DOHH2 (cell line): ENCODE data around the gene ROR2.

ENCODE experiments used
- H3F3A ChIP-seq: fragments of 200-600 bp; sonication (generic), shearing (Covaris generic); 2 replicates; pipeline ENCODE4 v1.6.0; 2016; ENCODE audit warnings: antibody characterized with exemption, mild to moderate bottlenecking; ENCODE audit not compliant: control insufficient read depth, insufficient read depth
- H3K27ac ChIP-seq: fragments of 200-600 bp; sonication (generic); 2 replicates; pipeline ENCODE4 v1.5.1; 2014; ENCODE audit warnings: low read depth, mild to moderate bottlenecking, low read length, moderate library complexity
- H3K27me3 ChIP-seq: fragments of 200-600 bp; sonication (generic); 2 replicates; pipeline ENCODE4 v1.6.1; 2014; ENCODE audit warnings: mild to moderate bottlenecking, low read length, mixed read lengths; ENCODE audit not compliant: control insufficient read depth
- H3K36me3 ChIP-seq: fragments of 200-600 bp; sonication (generic); 2 replicates; pipeline ENCODE4 v1.6.1; 2014; ENCODE audit warnings: mild to moderate bottlenecking, low read length, moderate library complexity, mixed read lengths; ENCODE audit not compliant: control insufficient read depth
- H3K4me1 ChIP-seq: fragments of 200-600 bp; sonication (generic); 2 replicates; pipeline ENCODE4 v1.6.1; 2014; ENCODE audit warnings: mild to moderate bottlenecking, low read length, mixed read lengths; ENCODE audit not compliant: control insufficient read depth
- H3K4me2 ChIP-seq: fragments of 200-600 bp; sonication (generic); 2 replicates; pipeline ENCODE4 v1.6.0; 2014; ENCODE audit warnings: mild to moderate bottlenecking, low read length, moderate library complexity
- H3K4me3 ChIP-seq: fragments of 200-600 bp; sonication (generic); 2 replicates; pipeline ENCODE4 v1.5.1; 2014; ENCODE audit warnings: mild to moderate bottlenecking, low read length, mixed read lengths
- H3K79me2 ChIP-seq: fragments of 200-600 bp; sonication (generic); 2 replicates; pipeline ENCODE4 v1.6.1; 2014; ENCODE audit warnings: mild to moderate bottlenecking, low read length, mixed read lengths; ENCODE audit not compliant: control insufficient read depth
- H3K9me2 ChIP-seq: fragments of 200-600 bp; sonication (generic); replicated peaks from 2 replicates; pipeline ENCODE4 v1.6.1; 2014; ENCODE audit warnings: mild to moderate bottlenecking, low read length, mixed read lengths; ENCODE audit not compliant: control insufficient read depth
- H3K9me3 ChIP-seq: fragments of 200-600 bp; sonication (generic); 2 replicates; pipeline ENCODE4 v1.6.1; 2014; ENCODE audit warnings: antibody characterized with exemption, low read length, mixed read lengths; ENCODE audit not compliant: control insufficient read depth, insufficient read depth
- H4K20me1 ChIP-seq: fragments of 200-600 bp; sonication (generic); 2 replicates; pipeline ENCODE4 v1.6.0; 2014; ENCODE audit warnings: low read depth, mild to moderate bottlenecking, antibody characterized with exemption, low read length, moderate library complexity; ENCODE audit not compliant: control insufficient read depth, insufficient read depth
- EZH2phosphoT487 ChIP-seq: fragments of 200-600 bp; sonication (generic); IDR thresholded peaks from 2 replicates; pipeline ENCODE4 v1.6.1; 2017; ENCODE audit warnings: borderline replicate concordance, mild to moderate bottlenecking, antibody characterized with exemption, low read length, moderate library complexity, mixed read lengths
- TF ChIP-seq, protein P1 (sequence below): fragments of 200-600 bp; sonication (generic); IDR thresholded peaks from one replicate; pipeline ENCODE4 v1.5.1; 2014; ENCODE audit warnings: antibody characterized with exemption, mild to moderate bottlenecking, low read depth, low read length; ENCODE audit not compliant: poor library complexity, severe bottlenecking

Gene ROR2

GRCh38 chr9:91935805-91936514, 14.1 kb downstream of the ROR2 start:
- no peaks in the 10 kb centered on the region for H4K20me1 ChIP-seq
- H3K79me2 ChIP-seq: no peaks in the 10 kb centered on the region
- no peaks in the 10 kb centered on the region for H3K4me1 ChIP-seq
- no peaks in the 10 kb centered on the region for H3K27me3 ChIP-seq
- H3K4me3 ChIP-seq: no peak overlapping the region
- H3F3A ChIP-seq: no peaks in the 10 kb centered on the region
- H3K9me2 ChIP-seq: no peaks in the 10 kb centered on the region
- no peak overlapping the region for H3K27ac ChIP-seq
- no peaks in the 10 kb centered on the region for H3K9me3 ChIP-seq
- TF ChIP-seq, protein P1, sequence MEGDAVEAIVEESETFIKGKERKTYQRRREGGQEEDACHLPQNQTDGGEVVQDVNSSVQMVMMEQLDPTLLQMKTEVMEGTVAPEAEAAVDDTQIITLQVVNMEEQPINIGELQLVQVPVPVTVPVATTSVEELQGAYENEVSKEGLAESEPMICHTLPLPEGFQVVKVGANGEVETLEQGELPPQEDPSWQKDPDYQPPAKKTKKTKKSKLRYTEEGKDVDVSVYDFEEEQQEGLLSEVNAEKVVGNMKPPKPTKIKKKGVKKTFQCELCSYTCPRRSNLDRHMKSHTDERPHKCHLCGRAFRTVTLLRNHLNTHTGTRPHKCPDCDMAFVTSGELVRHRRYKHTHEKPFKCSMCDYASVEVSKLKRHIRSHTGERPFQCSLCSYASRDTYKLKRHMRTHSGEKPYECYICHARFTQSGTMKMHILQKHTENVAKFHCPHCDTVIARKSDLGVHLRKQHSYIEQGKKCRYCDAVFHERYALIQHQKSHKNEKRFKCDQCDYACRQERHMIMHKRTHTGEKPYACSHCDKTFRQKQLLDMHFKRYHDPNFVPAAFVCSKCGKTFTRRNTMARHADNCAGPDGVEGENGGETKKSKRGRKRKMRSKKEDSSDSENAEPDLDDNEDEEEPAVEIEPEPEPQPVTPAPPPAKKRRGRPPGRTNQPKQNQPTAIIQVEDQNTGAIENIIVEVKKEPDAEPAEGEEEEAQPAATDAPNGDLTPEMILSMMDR: no peak
- no peak for TF ChIP-seq EZH2phosphoT487
- no peaks in the 10 kb centered on the region for H3K36me3 ChIP-seq
- no peak overlapping the region for H3K4me2 ChIP-seq

DNA sequence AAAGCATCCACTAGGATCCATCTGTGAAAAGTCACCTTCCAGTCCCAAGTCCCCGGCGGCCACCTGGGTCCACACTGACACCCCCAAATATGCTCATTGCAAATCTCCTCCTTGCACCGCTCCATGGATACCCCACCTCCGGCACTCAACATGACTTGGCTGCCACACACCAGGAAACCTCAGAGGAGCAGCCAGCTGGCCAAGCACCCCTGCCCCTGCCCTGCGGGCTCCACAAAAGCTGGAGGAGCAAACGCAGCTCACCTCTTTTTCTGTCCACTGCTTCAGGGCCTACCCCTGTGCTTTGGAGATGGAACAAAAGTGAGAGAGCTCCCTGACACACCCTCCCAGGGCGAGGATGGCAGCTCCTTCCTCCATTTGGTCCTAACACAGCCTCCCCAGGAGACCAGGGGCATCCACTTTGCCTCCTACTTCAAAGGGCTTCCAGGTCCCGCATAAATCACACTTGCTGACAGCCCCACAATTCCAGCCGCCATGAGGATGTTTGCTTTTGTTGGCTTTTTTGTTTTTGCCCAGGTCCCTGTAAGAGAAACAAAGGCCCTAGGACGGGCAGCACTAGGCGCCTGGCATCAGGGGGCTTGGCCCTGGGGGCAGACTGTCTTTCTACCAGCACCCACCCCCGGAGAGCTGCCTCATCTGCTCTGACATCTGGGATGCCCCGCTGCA, 14.8 kb downstream of the ROR2 start:
- H3K27ac ChIP-seq: no peak overlapping the region
- no peaks in the 10 kb centered on the region for H3K79me2 ChIP-seq
- H3K27me3 ChIP-seq: no peaks in the 10 kb centered on the region
- no peak overlapping the region for H3K4me2 ChIP-seq
- H3K9me3 ChIP-seq: peaks cover 7% of the 10 kb centered on the region; the same call in 1 of the 2 replicates
- H3F3A ChIP-seq: no peaks in the 10 kb centered on the region
- H3K9me2 ChIP-seq: no peaks in the 10 kb centered on the region
- no peaks in the 10 kb centered on the region for H3K4me1 ChIP-seq
- no peaks in the 10 kb centered on the region for H3K36me3 ChIP-seq
- no peak for TF ChIP-seq EZH2phosphoT487
- TF ChIP-seq, protein P1: no peak
- H4K20me1 ChIP-seq: no peaks in the 10 kb centered on the region
- no peak overlapping the region for H3K4me3 ChIP-seq

GRCh38 chr9:91934654-91935053, 15.4 kb downstream of the ROR2 start:
- TF ChIP-seq, protein P1: no peak
- no peak for TF ChIP-seq EZH2phosphoT487
- no peak overlapping the region for H3K4me2 ChIP-seq
- no peaks in the 10 kb centered on the region for H3K79me2 ChIP-seq

More at GRCh38 chr9:91934654-91935053, 15.4 kb downstream of the ROR2 start:
- H3K9me3 ChIP-seq: peaks cover 13% of the 10 kb centered on the region; the same call in 1 of the 2 replicates
- no peaks in the 10 kb centered on the region for H3K4me1 ChIP-seq
- H3F3A ChIP-seq: no peaks in the 10 kb centered on the region
- no peaks in the 10 kb centered on the region for H3K36me3 ChIP-seq
- H3K9me2 ChIP-seq: no peaks in the 10 kb centered on the region
- H3K4me3 ChIP-seq: no peak overlapping the region
- no peak overlapping the region for H3K27ac ChIP-seq
- no peaks in the 10 kb centered on the region for H3K27me3 ChIP-seq
- no peaks in the 10 kb centered on the region for H4K20me1 ChIP-seq
